HG02870 (cell line): Measurements from ENCODE around the gene PHLPP2.
"Not testable (repeated sequence)": the region's sequence is repeated elsewhere in the genome, so short reads cannot be mapped to it uniquely, and the experiment has no call there.

Source experiments
- ATAC-seq: cut with Tn5 transposase; IDR thresholded peaks from one replicate; pipeline ENCODE4 v1.9.1; 2021; ENCODE audit warnings: mild to moderate bottlenecking, moderate library complexity; ENCODE audit not compliant: unreplicated experiment

The PHLPP2 gene

GRCh38 chr16:71625113-71625850 is 99.2 kb downstream of the PHLPP2 start:
- ATAC-seq: no peak

GRCh38 chr16:71623597-71623996 is 100.9 kb downstream of the PHLPP2 start:
- ATAC-seq: no peak

GRCh38 chr16:71622088-71622487 is 102.4 kb downstream of the PHLPP2 start:
- ATAC-seq: no peak

GRCh38 chr16:71618429-71618828 is 106.1 kb downstream of the PHLPP2 start:
- no peak for ATAC-seq

GRCh38 chr16:71614956-71615355 is 109.5 kb downstream of the PHLPP2 start:
- ATAC-seq: not testable (repeated sequence)

- no peak for ATAC-seq
Measured at GRCh38 chr16:71610936-71611871, 113.3 kb downstream of the PHLPP2 start.

GRCh38 chr16:71610447-71610846 is 114.1 kb downstream of the PHLPP2 start:
- ATAC-seq: no peak

GRCh38 chr16:71609066-71609465 is 115.4 kb downstream of the PHLPP2 start:
- no peak for ATAC-seq

GRCh38 chr16:71600822-71601221 is 123.7 kb downstream of the PHLPP2 start:
- ATAC-seq: no peak

- not testable (repeated sequence) for ATAC-seq
Measured at GRCh38 chr16:71598426-71598825, 126.1 kb downstream of the PHLPP2 start.

GRCh38 chr16:71595340-71595826 is 129.1 kb downstream of the PHLPP2 start:
- not testable (repeated sequence) for ATAC-seq
